GM12878 (cell line): Measurements from ENCODE around the gene C1QTNF12. TPM values are rescaled to one million over a fixed set of nuclear protein-coding genes. Genes with fewer than 3 reads are reported as not detected.

Experiments
- ATAC-seq: fragments of 200-7000 bp; cut with Tn5 transposase; 3 replicates; pipeline ENCODE4 v1.9.1; 2020; ENCODE audit warnings: mild to moderate bottlenecking, moderate library complexity
- BruUV-seq: library from RNA; stranded (reverse); fragments of 400-500 nt; replicated peaks from 2 replicates; lab custom pipeline; 2021; lab: Mats Ljungman, UMichigan
- CTCF ChIA-PET: fragments of 300-600 bp; sonication (Branson Sonifier 250); formaldehyde crosslinking; extraction: SDS; loops from one replicate; lab custom pipeline; 2021; ENCODE audit warnings: inconsistent platforms; lab: Yijun Ruan, JAX
- POLR2A ChIA-PET: fragments of 350-600 bp; formaldehyde crosslinking; extraction: SDS; loops from one replicate; lab custom pipeline; 2021; ENCODE audit warnings: inconsistent platforms; lab: Charles Lee
- RAD21 ChIA-PET: fragments of 300-600 bp; sonication (Branson Sonifier 250); formaldehyde crosslinking; loops from one replicate; lab custom pipeline; 2023; ENCODE audit warnings: antibody characterized with exemption; ENCODE audit not compliant: unreplicated experiment; lab: Charles Lee
- SMC1A ChIA-PET: fragments of 300-600 bp; sonication (Branson Sonifier 250); formaldehyde crosslinking; loops from one replicate; lab custom pipeline; 2023; ENCODE audit not compliant: unreplicated experiment, uncharacterized antibody; lab: Charles Lee
- DNase-seq: peaks from one replicate; pipeline ENCODE4 v3.0.0-alpha.2; 2011; ENCODE audit warnings: low read depth, low spot score
- FAIRE-seq: peaks from 3 replicates; lab custom pipeline; 2011; peaks lifted over from hg19 to GRCh38; lab: Jason Lieb, UNC
- H2AFZ ChIP-seq: 2 replicates; pipeline ENCODE4 v1.6.0; 2011; ENCODE audit warnings: low read depth, low read length, control low read depth; ENCODE audit not compliant: control insufficient read depth
- H3K27ac ChIP-seq: 2 replicates; pipeline ENCODE4 v1.5.1; 2011; ENCODE audit warnings: control low read depth; ENCODE audit not compliant: control insufficient read depth, insufficient read depth
- H3K27me3 ChIP-seq, 2 experiments: replicated peaks in 1 of 2; 2 replicates each; pipeline versions ENCODE4 v1.6.0 to v1.6.1; 2011; ENCODE audit warnings: low read length in 1 of 2; ENCODE audit not compliant: control insufficient read depth in 2 of 2, insufficient read depth in 2 of 2
- H3K36me3 ChIP-seq, 2 experiments: 2 replicates each; pipeline ENCODE4 v1.5.1; 2011; ENCODE audit warnings: low read length in 1 of 2; ENCODE audit not compliant: control insufficient read depth in 2 of 2, insufficient read depth in 2 of 2
- H3K4me1 ChIP-seq: 2 replicates; pipeline ENCODE4 v1.6.1; 2011; ENCODE audit warnings: mild to moderate bottlenecking, low read length, moderate library complexity, mixed read lengths; ENCODE audit not compliant: control insufficient read depth, insufficient read depth
- H3K4me2 ChIP-seq: 2 replicates; pipeline ENCODE4 v1.6.0; 2011; ENCODE audit warnings: control low read depth; ENCODE audit not compliant: control insufficient read depth, insufficient read depth
- H3K4me3 ChIP-seq: fragments of 200-600 bp; sonication (generic); 2 replicates; pipeline ENCODE4 v1.5.1; 2016
- H3K79me2 ChIP-seq: 2 replicates; pipeline ENCODE4 v1.6.0; 2011; ENCODE audit warnings: low read length; ENCODE audit not compliant: control insufficient read depth, insufficient read depth
- H3K9ac ChIP-seq: 2 replicates; pipeline ENCODE4 v1.8.0; 2011; ENCODE audit warnings: low read length, control low read depth, mixed read lengths; ENCODE audit not compliant: control insufficient read depth, insufficient read depth
- H3K9me3 ChIP-seq: replicated peaks from 3 replicates; pipeline ENCODE4 v1.5.1; 2011; ENCODE audit warnings: mild to moderate bottlenecking, low read length; ENCODE audit not compliant: control insufficient read depth, insufficient read depth
- H4K20me1 ChIP-seq: 2 replicates; pipeline ENCODE4 v1.6.0; 2011; ENCODE audit not compliant: control insufficient read depth, insufficient read depth
- CTCF ChIP-seq, 3 experiments: IDR thresholded peaks in 2 of 3; conservative IDR thresholded peaks in 1 of 3; 2 replicates each; pipeline ENCODE4 v1.5.1; 2011; ENCODE audit warnings: low read depth in 3 of 3, low read length in 3 of 3, mild to moderate bottlenecking in 3 of 3, control low read depth in 2 of 3, moderate library complexity in 2 of 3, inconsistent platforms in 1 of 3, mixed read lengths in 1 of 3; ENCODE audit not compliant: control insufficient read depth in 2 of 3, insufficient read depth in 1 of 3; ENCODE audit errors: extremely low read depth in 1 of 3
- E4F1 ChIP-seq: fragments of 450-650 bp; IDR thresholded peaks from 2 replicates; pipeline ENCODE4 v1.6.1; 2018; ENCODE audit warnings: borderline replicate concordance, mild to moderate bottlenecking; ENCODE audit not compliant: partially characterized antibody
- EGR1 ChIP-seq, 2 experiments: IDR thresholded peaks; 1 replicate in 1 of 2; 2 replicates in 1 of 2; pipeline ENCODE4 v1.6.1; 2011 to 2012; ENCODE audit warnings: low read depth in 2 of 2, low read length in 2 of 2, borderline replicate concordance in 1 of 2, mild to moderate bottlenecking in 1 of 2, moderate library complexity in 1 of 2
- MEF2B ChIP-seq: fragments of 450-650 bp; IDR thresholded peaks from 2 replicates; pipeline ENCODE4 v1.6.1; 2018; ENCODE audit warnings: mild to moderate bottlenecking, moderate library complexity; ENCODE audit not compliant: partially characterized antibody, poor library complexity, severe bottlenecking
- MTA3 ChIP-seq: IDR thresholded peaks from 2 replicates; pipeline ENCODE4 v1.6.1; 2012; ENCODE audit warnings: low read length, inconsistent platforms, borderline replicate concordance
- NR2F1 ChIP-seq: fragments of 450-650 bp; conservative IDR thresholded peaks from 2 replicates; pipeline ENCODE4 v1.6.1; 2017; ENCODE audit warnings: mild to moderate bottlenecking
- NRF1 ChIP-seq: conservative IDR thresholded peaks from 2 replicates; pipeline ENCODE4 v1.6.1; 2011; ENCODE audit warnings: mild to moderate bottlenecking, low read depth, low read length, improper control_type of control experiment
- SMAD1 ChIP-seq: fragments of 450-650 bp; IDR thresholded peaks from 2 replicates; pipeline ENCODE4 v1.6.1; 2018; ENCODE audit warnings: mild to moderate bottlenecking, low read depth; ENCODE audit not compliant: partially characterized antibody
- SMC3 ChIP-seq: IDR thresholded peaks from 2 replicates; pipeline ENCODE4 v1.6.1; 2011; ENCODE audit warnings: low read length, improper control_type of control experiment, borderline replicate concordance
- TCF12 ChIP-seq: IDR thresholded peaks from 2 replicates; pipeline ENCODE4 v1.6.1; 2011; ENCODE audit warnings: low read depth, mild to moderate bottlenecking, low read length
- ZNF592 ChIP-seq: fragments of 450-650 bp; IDR thresholded peaks from 2 replicates; pipeline ENCODE4 v1.6.1; 2017; ENCODE audit warnings: mild to moderate bottlenecking, moderate library complexity
- WGBS: methylation state at CpG from one replicate; pipeline ENCODE4 v1.1.6; 2016; ENCODE audit warnings: low lambda C conversion rate; ENCODE audit not compliant: insufficient replicate concordance, insufficient coverage; ENCODE audit errors: missing lambda C conversion rate; 5-methylcytosine and 5-hydroxymethylcytosine counted together
- in situ Hi-C: fragments of 300-500 bp; cut with MboI; formaldehyde crosslinking; loops from 9 replicates; pipeline ENCODE4 v1.14.3; 2018; ENCODE audit warnings: mixed read lengths
- intact Hi-C: fragments of 100-400 bp; cut with micrococcal nuclease; formaldehyde crosslinking; loops from one replicate; pipeline ENCODE4 v1.14.2; 2022; ENCODE audit not compliant: unreplicated experiment
- polyA plus RNA-seq, 11 experiments: library from polyadenylated mRNA; depleted of rRNA in 4 of 11; unstranded in 6 of 11; stranded (reverse) in 5 of 11; fragments of >200 nt; fragmentation: Nextera tagmentation in 4 of 11; fragmentation: Illumina TruSeq in 1 of 11; extraction: Ambion mirVana in 4 of 11; extraction: Trizol in 1 of 11; gene quantifications; 1 replicate in 1 of 11; 2 replicates in 10 of 11; pipeline versions ENCODE4 v1.2.1 to v1.2.3, GENCODE V29; 2011 to 2016; ENCODE audit warnings: inconsistent platforms in 2 of 11, missing spikeins in 2 of 11, low read depth in 1 of 11
- total RNA-seq, 4 experiments: library from RNA; depleted of rRNA in 3 of 4; stranded (reverse); fragments of >200 nt in 3 of 4; fragmentation: Illumina TruSeq in 1 of 4; extraction: Trizol in 1 of 4; gene quantifications; 2 replicates each; pipeline versions ENCODE4 v1.2.1 to v1.2.3, GENCODE V29; 2013 to 2021

Gene C1QTNF12
- total and polyA plus RNA-seq, 10 of the 15 experiments (the other 5 are each of a cell fraction or from before 2014, with no cell fraction given): 0.17 to 1.0 (median 0.31) TPM; not detected in 5

- RAD21 ChIA-PET: interaction anchor here (1.0 to 2.0 kb wide), 4 partner anchors 24 to 85 kb away, joined by 3 to 6 read pairs (median 4); no protein-coding TSS in a partner anchor
- H3K4me3 ChIP-seq: no peak overlapping the region
- FAIRE-seq: no peak
These were observed 39.5 kb downstream of the C1QTNF12 start for GRCh38 chr1:1206966-1207531.

More at GRCh38 chr1:1206966-1207531, 39.5 kb downstream of the C1QTNF12 start:
- peak; percentile 18 for ATAC-seq
- H3K9me3 ChIP-seq: no peaks in the 10 kb centered on the region
- BruUV-seq: no TSS peak
- H3K27ac ChIP-seq: no peak overlapping the region
- SMC1A ChIA-PET: interaction anchor here (0.8 to 1.8 kb wide), 3 partner anchors 24 to 85 kb away, joined by 3 to 8 read pairs (median 3); no protein-coding TSS in a partner anchor
- peak overlapping the region; percentile 89 for H3K4me2 ChIP-seq
- intact Hi-C loops (no loop called here), in situ Hi-C loops (no loop called here)
- peaks cover 0 to 8% of the 10 kb centered on the region in 2 experiments; a peak in 1 of 4 replicates for H3K27me3 ChIP-seq
- no peaks in the 10 kb centered on the region for H4K20me1 ChIP-seq
- H3K79me2 ChIP-seq: no peaks in the 10 kb centered on the region
- 11% methylated on average over 19 of the region's 19 CpGs for WGBS
- no peak overlapping the region for H3K9ac ChIP-seq
- no peaks in the 10 kb centered on the region for H3K36me3 ChIP-seq
- TF ChIP-seq MTA3: no peak
- no peak for TF ChIP-seq E4F1
- no peak for TF ChIP-seq NRF1
- TF ChIP-seq EGR1 (IDR thresholded peaks at IDR 0.05; ENCODE audit: borderline replicate concordance in 1 of 2, low read depth in 2 of 2, low read length in 2 of 2): peak in 1 of 2 experiments; percentile 59; a peak in 1 of 3 replicates
- TF ChIP-seq MEF2B: peak; percentile 42
- TF ChIP-seq TCF12: no peak
- TF ChIP-seq NR2F1: 0 out of 2 replicates have a peak, but pooled peaks have one; percentile 45
- TF ChIP-seq SMAD1: no peak
- TF ChIP-seq SMC3: no peak
- no peak for TF ChIP-seq ZNF592
- TF ChIP-seq CTCF (IDR thresholded peaks at IDR 0.05 in 2 of 3, conservative IDR thresholded peaks at IDR 0.05 in 1 of 3; ENCODE audit: control insufficient read depth in 2 of 3, extremely low read depth in 1 of 3, insufficient read depth in 1 of 3, low read depth in 3 of 3, low read length in 3 of 3): peak in 1 of 3 experiments; percentile 23; a peak in 1 of 6 replicates
- no peak for DNase-seq
- CTCF ChIA-PET: interaction anchor here (1.0 to 2.2 kb wide), 2 partner anchors 16 to 85 kb away, joined by 3 to 14 read pairs; no protein-coding TSS in a partner anchor
- no peak overlapping the region for H2AFZ ChIP-seq
- POLR2A ChIA-PET: interaction anchor here (0.8 to 1.5 kb wide), 4 partner anchors 12 to 84 kb away, joined by 3 to 5 read pairs (median 4); no protein-coding TSS in a partner anchor
- peaks cover 28% of the 10 kb centered on the region for H3K4me1 ChIP-seq
